Stimulated activated naive CD8-positive, alpha-beta T cell treated with anti-CD3 and anti-CD28 coated beads, Interleukin-15, amount 100 ng/mL, for 72 hours (primary cell): Measurements from ENCODE around the gene NDUFS2.
A peak's percentile ranks its signal among the peaks of the same experiment; 100 is the strongest.
"Not testable (repeated sequence)": the region's sequence is repeated elsewhere in the genome, so short reads cannot be mapped to it uniquely, and the experiment has no call there.

Experiments used
- ATAC-seq: fragments of 150-1000 bp; cut with Tn5 transposase; 2 replicates; pipeline ENCODE4 v1.10.0; 2021; ENCODE audit warnings: mild to moderate bottlenecking, moderate library complexity
- DNase-seq, 2 donors: peaks; one replicate each; pipeline ENCODE4 v3.0.0; 2021 to 2022
- H3K27ac Mint-ChIP-seq, 2 donors: one replicate each; pipeline ENCODE4 v1.8.0; 2022; ENCODE audit warnings: mild to moderate bottlenecking in 2 of 2, mixed read lengths in 2 of 2, moderate library complexity in 2 of 2
- H3K27me3 Mint-ChIP-seq: one replicate; pipeline ENCODE4 v1.8.0; 2022; ENCODE audit warnings: mixed read lengths
- H3K4me1 Mint-ChIP-seq: one replicate; pipeline ENCODE4 v1.8.0; 2022; ENCODE audit warnings: mild to moderate bottlenecking, mixed read lengths
- H3K4me3 Mint-ChIP-seq, 2 donors: one replicate each; pipeline ENCODE4 v1.8.0; 2022; ENCODE audit warnings: mild to moderate bottlenecking in 2 of 2, mixed read lengths in 2 of 2, moderate library complexity in 1 of 2
- H3K9me3 Mint-ChIP-seq, 2 donors: one replicate each; pipeline ENCODE4 v1.8.0; 2022; ENCODE audit warnings: mixed read lengths in 2 of 2

The NDUFS2 gene

DNA sequence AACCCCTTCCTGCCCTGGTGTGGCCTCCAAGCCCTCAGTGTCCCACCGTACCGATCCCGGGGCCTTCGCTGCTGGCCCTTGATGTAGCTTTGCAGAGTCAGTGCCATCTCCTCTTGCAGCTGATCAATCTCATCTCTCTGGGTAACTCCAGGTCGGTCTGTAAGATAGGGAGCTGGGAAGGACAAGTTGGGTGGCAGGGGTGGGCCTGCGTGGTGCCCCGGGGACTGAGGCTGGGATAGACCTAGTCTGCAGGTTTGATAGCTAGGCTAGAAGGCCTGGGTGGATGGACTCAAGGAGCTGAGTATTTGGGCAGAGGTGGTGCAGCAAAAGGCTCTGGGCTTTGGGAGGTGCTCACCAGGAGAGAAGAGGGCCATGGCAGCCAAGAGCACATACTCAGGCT lies 28.6 kb downstream of the NDUFS2 start:
- H3K4me3 Mint-ChIP-seq: no peak overlapping the region

DNA sequence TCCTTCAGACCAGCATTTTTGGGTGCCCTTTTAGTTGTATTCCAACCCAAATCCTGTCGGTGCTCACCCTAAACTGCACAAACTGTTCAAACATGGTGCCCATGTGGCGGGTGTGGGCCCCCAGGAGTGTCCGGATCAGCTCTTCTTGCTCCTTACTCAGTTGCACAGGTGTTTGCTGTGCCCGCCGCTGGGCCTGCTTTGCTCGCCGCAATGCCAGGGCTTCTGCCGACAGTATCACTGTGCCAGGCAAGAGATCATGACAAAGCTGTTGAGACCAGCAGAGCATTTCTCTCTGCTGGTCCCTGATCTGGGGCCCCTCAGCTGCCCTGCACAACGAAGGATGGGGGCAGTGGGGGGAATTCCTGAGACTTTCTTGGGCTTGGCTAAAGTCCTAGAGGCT lies 30.9 kb downstream of the NDUFS2 start:
- Mint-ChIP-seq H3K9me3 (no peaks in the 10 kb centered on the region), H3K27ac (no peak overlapping the region), H3K4me3 (no peak overlapping the region), H3K27me3 (no peaks in the 10 kb centered on the region), H3K4me1 (peaks cover 1% of the 10 kb centered on the region)
- ATAC-seq: no peak
- DNase-seq: no peak

More for the DNA sequence above, 28.6 kb downstream of the NDUFS2 start:
- DNase-seq (no peak), ATAC-seq (no peak)
- H3K27me3 Mint-ChIP-seq: no peaks in the 10 kb centered on the region
- no peaks in the 10 kb centered on the region for H3K9me3 Mint-ChIP-seq
- H3K27ac Mint-ChIP-seq: no peak overlapping the region
- H3K4me1 Mint-ChIP-seq: peaks cover 25% of the 10 kb centered on the region

DNA sequence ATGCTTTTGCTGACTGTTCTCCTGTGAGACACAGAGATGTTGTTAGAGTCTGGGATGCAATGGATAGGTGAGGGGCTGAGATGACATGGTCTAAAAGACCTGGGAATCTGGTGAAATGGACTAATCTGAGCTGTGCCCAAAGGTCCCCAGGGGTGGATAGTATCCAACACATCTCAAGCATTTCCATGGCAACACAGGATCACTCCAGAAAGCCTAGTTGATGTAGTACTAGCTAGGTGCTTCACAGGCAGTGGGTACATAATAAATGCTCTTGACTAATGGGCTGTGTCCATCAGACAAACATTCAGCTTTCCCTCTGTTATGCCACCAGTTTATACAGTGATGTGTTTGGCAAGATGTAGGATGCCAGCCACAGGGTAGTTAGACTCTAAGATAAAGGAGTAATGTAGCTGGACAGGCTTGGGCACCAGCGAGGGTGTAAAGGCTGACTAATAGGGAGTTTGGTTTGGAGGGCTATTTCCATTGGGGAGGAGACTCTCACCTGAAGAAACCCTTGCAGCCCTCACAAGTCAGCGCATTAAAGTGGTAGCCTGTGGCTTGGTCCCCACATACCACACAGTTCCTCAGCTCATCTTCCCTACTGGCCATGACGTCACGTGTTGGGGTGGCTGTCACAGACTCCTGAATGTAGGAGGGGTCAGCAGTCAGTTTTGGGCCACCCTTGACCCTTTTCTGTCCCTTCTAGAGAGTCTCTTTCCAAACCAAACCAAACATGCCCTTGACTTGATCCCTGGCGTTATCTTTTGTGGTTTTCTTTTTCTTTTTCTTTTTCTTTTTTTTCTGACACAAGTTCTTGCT lies 34.0 kb downstream of the NDUFS2 start:
- no peak for DNase-seq
- Mint-ChIP-seq H3K9me3 (no peaks in the 10 kb centered on the region), H3K27ac (no peak overlapping the region), H3K4me3 (no peak overlapping the region), H3K4me1 (no peaks in the 10 kb centered on the region), H3K27me3 (peaks cover 6% of the 10 kb centered on the region)
- ATAC-seq: no peak

DNA sequence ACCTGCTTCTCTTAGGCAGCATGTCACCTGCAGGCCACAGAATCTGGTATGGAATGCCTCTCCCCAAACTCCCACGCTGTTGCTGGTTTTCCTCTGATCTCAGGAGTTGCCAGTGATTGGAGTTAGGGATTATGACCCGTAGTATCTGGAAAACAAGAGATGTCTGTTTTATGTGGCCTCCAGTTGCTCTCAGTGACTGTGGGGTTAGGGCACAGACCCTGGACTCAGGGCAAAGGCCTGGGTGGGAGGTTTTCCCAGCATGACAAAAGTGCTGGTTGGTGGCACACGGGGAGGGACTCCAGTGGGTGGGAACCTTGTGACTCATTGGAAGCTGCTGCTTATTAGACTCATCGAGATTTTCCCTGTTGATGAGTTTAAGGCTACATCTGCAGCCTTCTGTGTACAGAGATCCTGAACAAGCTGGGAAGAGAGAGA lies 35.9 kb downstream of the NDUFS2 start, which contains the start of gene NR1I3:
TSS of gene NR1I3 (minus strand) at position 165 of the 435 bp plus-strand sequence. CDS start 1,638 bp downstream, outside the sequence.
- DNase-seq (no peak), ATAC-seq (no peak)
- Mint-ChIP-seq H3K9me3 (no peaks in the 10 kb centered on the region), H3K4me1 (no peaks in the 10 kb centered on the region), H3K27me3 (peaks cover 6% of the 10 kb centered on the region), H3K4me3 (no peak within 1 kb of the TSS), H3K27ac (no peak within 1 kb of the TSS)

DNA sequence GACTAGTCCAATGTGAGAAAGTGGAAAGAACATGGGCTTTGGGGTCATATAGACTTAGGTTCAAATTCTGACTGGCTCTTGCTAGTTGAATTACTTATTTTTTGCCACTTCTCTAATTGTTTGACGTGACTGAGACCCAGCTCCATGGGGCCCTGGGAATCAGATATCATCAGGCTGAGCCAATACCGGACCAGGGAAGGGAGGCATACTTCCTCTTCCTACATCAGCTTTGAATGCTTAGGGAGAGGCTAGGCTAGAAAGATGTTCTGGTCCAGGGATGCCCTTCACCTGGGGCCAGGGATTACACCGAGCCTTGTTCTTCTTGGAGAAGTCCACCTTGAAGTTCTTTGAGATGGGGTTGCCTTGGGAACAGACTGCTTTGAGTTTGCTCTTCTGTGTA lies 39.5 kb downstream of the NDUFS2 start:
- no peaks in the 10 kb centered on the region for H3K4me1 Mint-ChIP-seq
- peaks cover 6% of the 10 kb centered on the region for H3K27me3 Mint-ChIP-seq
- H3K4me3 Mint-ChIP-seq: no peak overlapping the region
- H3K27ac Mint-ChIP-seq: no peak overlapping the region
- DNase-seq (no peak), ATAC-seq (no peak)
- no peaks in the 10 kb centered on the region for H3K9me3 Mint-ChIP-seq

DNA sequence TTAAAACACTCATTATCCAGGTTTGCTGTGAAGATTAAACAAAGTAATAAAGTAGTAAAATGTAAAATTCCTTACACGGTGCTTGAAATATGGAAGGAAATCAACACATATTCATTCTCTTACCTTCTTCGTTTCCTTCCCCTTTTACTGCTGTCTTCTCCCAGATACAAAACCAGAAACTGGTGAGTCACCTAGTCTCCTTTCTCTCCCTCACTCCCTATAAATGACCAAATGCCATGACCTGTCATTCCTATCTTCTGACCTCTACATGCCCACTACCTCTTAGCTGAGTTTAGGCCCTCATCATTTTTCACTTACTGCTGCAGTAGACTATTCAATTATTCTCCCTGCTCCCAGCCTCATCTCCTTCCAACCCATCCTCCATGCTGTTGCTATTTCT lies 40.1 kb downstream of the NDUFS2 start:
- no peak for DNase-seq
- no peak overlapping the region for H3K4me3 Mint-ChIP-seq
- H3K9me3 Mint-ChIP-seq: no peaks in the 10 kb centered on the region
- no peak overlapping the region for H3K27ac Mint-ChIP-seq
- no peak for ATAC-seq
- peaks cover 6% of the 10 kb centered on the region for H3K27me3 Mint-ChIP-seq
- no peaks in the 10 kb centered on the region for H3K4me1 Mint-ChIP-seq

DNA sequence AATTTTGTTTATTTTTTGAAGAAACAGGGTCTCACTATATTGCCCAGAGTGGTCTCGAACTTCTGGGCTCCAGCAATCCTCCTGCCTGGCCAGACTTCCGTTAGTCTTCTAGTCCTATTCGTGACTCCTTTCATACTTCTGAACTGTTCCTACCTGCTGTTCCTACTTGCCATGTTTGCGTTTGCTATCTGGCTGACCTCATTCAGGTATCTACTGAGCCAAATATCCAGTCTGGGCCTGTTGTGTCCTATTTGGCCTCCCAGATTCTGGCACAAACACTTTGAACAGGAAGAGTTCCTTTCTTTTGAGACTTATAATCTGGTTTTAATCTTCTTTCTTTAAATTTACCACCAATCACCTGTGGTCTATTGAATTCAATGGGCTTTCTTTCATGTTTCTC lies 42.7 kb downstream of the NDUFS2 start:
- H3K4me1 Mint-ChIP-seq: no peaks in the 10 kb centered on the region
- ATAC-seq (no peak), DNase-seq (no peak)
- H3K9me3 Mint-ChIP-seq: no peaks in the 10 kb centered on the region
- no peak overlapping the region for H3K4me3 Mint-ChIP-seq
- peaks cover 6% of the 10 kb centered on the region for H3K27me3 Mint-ChIP-seq
- no peak overlapping the region for H3K27ac Mint-ChIP-seq

- ATAC-seq, H3K27ac Mint-ChIP-seq, DNase-seq, H3K4me1 Mint-ChIP-seq, H3K27me3 Mint-ChIP-seq, H3K4me3 Mint-ChIP-seq, H3K9me3 Mint-ChIP-seq: not testable (repeated sequence)
Observed at GRCh38 chr1:161250100-161250499, 47.9 kb downstream of the NDUFS2 start.

GRCh38 chr1:161250829-161251228 lies 48.7 kb downstream of the NDUFS2 start:
- Mint-ChIP-seq H3K27me3 (peaks cover 13% of the 10 kb centered on the region), H3K4me1 (no peaks in the 10 kb centered on the region), H3K27ac (no peak overlapping the region), H3K9me3 (peaks cover 4 to 6% of the 10 kb centered on the region in 2 donors), H3K4me3 (no peak overlapping the region)
- DNase-seq: no peak
- ATAC-seq: no peak

DNA sequence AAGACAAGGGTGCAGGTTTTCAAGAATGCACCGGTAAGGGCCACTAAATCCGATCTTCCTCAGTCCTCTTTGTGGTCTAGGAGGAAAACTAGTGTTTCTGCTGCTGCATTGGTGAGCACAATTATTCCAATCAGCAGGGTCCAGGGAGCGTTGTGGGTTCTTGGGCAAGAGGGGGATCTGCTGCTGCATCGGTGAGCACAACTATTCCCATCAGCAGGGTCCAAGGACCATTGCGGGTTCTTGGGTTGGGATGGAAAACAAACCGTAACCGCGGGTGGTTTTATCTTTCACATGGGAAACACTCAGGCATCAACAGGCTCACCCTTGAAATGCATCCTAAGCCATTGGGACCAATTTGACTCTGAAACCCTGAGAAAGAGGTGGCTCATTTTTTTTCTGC lies 49.4 kb downstream of the NDUFS2 start:
- DNase-seq: no peak
- H3K9me3 Mint-ChIP-seq: peaks cover 6 to 13% of the 10 kb centered on the region in 2 donors
- no peak overlapping the region for H3K27ac Mint-ChIP-seq
- no peak for ATAC-seq
- no peak overlapping the region for H3K4me3 Mint-ChIP-seq
- no peaks in the 10 kb centered on the region for H3K4me1 Mint-ChIP-seq
- H3K27me3 Mint-ChIP-seq: peaks cover 16% of the 10 kb centered on the region

DNA sequence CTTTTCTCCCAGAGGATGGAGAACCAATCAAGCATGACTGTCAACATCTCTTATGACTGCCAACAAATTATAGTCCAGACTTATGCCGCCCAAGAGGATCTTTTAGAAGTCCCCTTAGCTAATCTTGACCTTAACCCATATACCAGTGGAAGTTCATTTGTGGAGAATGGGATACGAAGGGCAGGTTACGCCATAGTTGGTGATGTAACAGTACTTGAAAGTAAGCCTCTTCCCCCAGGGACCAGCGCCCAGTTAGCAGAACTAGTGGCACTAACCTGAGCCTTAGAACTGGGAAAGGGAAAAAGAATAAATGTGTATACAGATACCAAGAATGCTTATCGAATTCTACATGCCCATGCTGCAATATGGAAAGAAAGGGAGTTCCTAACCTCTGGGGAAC lies 53.1 kb downstream of the NDUFS2 start:
- not testable (repeated sequence) for H3K4me3 Mint-ChIP-seq, DNase-seq, H3K27ac Mint-ChIP-seq

DNA sequence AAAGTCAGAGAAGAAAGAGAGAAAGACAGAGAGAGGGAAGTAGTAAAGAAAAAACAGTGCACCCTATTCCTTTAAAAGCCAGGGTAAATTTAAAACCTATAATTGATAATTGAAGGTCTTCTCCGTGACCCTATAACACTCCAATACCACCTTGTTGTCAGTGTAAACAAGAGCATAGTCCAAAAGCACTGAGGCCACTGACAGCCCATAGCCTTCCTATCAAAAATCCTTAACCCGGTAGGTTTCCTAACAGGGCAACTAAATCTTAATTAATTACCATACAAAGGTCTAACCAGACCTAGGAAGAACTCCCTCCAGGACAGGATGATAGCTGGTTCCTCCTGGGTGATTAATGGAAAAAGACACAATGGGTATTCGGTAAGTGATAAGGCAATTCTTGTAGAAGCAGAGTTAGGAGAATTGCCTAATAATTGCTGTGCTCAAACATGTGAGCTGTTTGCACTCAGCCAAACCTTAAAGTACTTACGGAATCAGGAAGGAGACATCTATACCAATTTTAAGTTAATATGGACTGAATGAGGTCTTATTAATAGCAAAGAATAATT lies 53.9 kb downstream of the NDUFS2 start:
- peaks cover 26% of the 10 kb centered on the region for H3K4me1 Mint-ChIP-seq
- DNase-seq, H3K4me3 Mint-ChIP-seq, ATAC-seq, H3K27ac Mint-ChIP-seq: not testable (repeated sequence)
- peaks cover 60% of the 10 kb centered on the region for H3K27me3 Mint-ChIP-seq
- peaks cover 15 to 34% of the 10 kb centered on the region in 2 donors for H3K9me3 Mint-ChIP-seq

More for the DNA sequence above, 53.1 kb downstream of the NDUFS2 start:
- ATAC-seq: not testable (repeated sequence)
- Mint-ChIP-seq H3K4me1 (peaks cover 21% of the 10 kb centered on the region), H3K27me3 (peaks cover 53% of the 10 kb centered on the region), H3K9me3 (peaks cover 15 to 34% of the 10 kb centered on the region in 2 donors)

DNA sequence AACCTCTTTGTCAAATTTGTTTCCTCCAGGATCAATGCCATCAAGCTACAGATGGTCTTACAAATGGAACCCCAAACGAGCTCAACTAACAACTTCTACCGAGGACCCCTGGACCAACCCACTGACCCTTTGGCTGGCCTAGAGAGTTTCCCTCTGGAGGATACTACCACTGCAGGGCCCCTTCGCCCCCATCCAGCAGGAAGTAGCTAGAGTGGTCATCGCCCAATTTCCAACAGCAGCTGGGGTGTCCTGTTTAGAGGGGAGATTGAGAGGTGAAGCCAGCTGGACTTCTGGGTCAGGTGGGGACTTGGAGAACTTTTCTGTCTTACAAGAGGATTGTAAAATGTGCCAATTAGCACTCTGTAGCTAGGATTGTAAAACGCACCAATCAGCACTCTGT lies 54.9 kb downstream of the NDUFS2 start:
- H3K27me3 Mint-ChIP-seq: peaks cover 68% of the 10 kb centered on the region
- H3K27ac Mint-ChIP-seq, H3K4me3 Mint-ChIP-seq, ATAC-seq, DNase-seq: not testable (repeated sequence)
- H3K4me1 Mint-ChIP-seq: peaks cover 26% of the 10 kb centered on the region
- H3K9me3 Mint-ChIP-seq: peaks cover 15 to 34% of the 10 kb centered on the region in 2 donors

GRCh38 chr1:161258439-161259344 lies 56.5 kb downstream of the NDUFS2 start, which contains the start of gene PCP4L1:
Gene PCP4L1 (plus strand): TSS chr1:161258745. CDS start chr1:161258975, 230 bp downstream.
- H3K27me3 Mint-ChIP-seq: peaks cover 68% of the 10 kb centered on the region
- peaks cover 15 to 34% of the 10 kb centered on the region in 2 donors for H3K9me3 Mint-ChIP-seq
- DNase-seq (peak; percentile 54 to 55), ATAC-seq (peak; percentile 93)
- peak within 1 kb of the TSS in 1 of 2 donors; percentile 13 for H3K27ac Mint-ChIP-seq
- H3K4me1 Mint-ChIP-seq: peaks cover 26% of the 10 kb centered on the region
- H3K4me3 Mint-ChIP-seq: peak within 1 kb of the TSS; percentile 69 to 76

DNA sequence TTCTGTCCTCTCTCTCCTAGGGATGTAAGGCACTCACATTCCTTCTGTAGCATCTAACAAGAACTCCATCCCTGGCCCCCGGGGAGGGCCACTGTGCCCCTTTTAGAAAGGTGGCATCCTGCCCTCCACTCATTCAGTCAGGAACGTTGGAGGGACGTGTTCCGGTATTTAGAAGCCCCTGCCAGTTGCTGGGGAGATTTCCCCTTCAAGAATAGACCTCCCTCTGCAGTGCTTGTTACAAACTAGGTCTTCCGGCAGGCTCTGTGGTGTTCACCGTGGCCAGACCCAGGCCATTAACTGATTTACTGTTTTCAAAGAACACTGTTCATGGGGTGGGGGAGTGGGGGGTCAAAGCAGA lies 57.2 kb downstream of the NDUFS2 start:
- peaks cover 15 to 34% of the 10 kb centered on the region in 2 donors for H3K9me3 Mint-ChIP-seq
- H3K27me3 Mint-ChIP-seq: peaks cover 68% of the 10 kb centered on the region
- H3K4me3 Mint-ChIP-seq: peak overlapping the region; percentile 69 to 76

More for the DNA sequence above, 57.2 kb downstream of the NDUFS2 start:
- ATAC-seq (no peak), DNase-seq (no peak)
- Mint-ChIP-seq H3K27ac (no peak overlapping the region), H3K4me1 (peaks cover 26% of the 10 kb centered on the region)
